Colonic mucosa (tissue), 4 donors: Measurements from ENCODE around the gene CNIH2. TPM values are rescaled to one million over a fixed set of nuclear protein-coding genes. Genes with fewer than 3 reads are reported as not detected.

Source experiments
- DNase-seq: peaks from one replicate; pipeline ENCODE4 v3.0.0-alpha.2; 2020
- H3K27ac ChIP-seq: fragments of 200-600 bp; one replicate; pipeline ENCODE4 v1.8.0; 2021
- H3K27me3 ChIP-seq: fragments of 200-600 bp; one replicate; pipeline ENCODE4 v1.8.0; 2021
- H3K36me3 ChIP-seq: fragments of 200-600 bp; one replicate; pipeline ENCODE4 v1.8.0; 2021
- H3K4me1 ChIP-seq: fragments of 200-600 bp; one replicate; pipeline ENCODE4 v1.8.0; 2021; ENCODE audit warnings: mild to moderate bottlenecking
- H3K4me3 ChIP-seq: fragments of 200-600 bp; one replicate; pipeline ENCODE4 v1.8.0; 2021
- H3K9ac ChIP-seq, 2 donors: one replicate each; pipeline ENCODE4 v1.7.0; 2013; ENCODE audit warnings: control low read depth in 2 of 2, low read depth in 2 of 2, low read length in 2 of 2
- H3K9me3 ChIP-seq: fragments of 200-600 bp; one replicate; pipeline ENCODE4 v1.8.0; 2021
- intact Hi-C: fragments of 100-400 bp; cut with DNase I; formaldehyde crosslinking; loops from one replicate; pipeline ENCODE4 v1.14.1; 2022
- total RNA-seq, 2 donors: library from RNA; stranded (reverse); fragmentation: NEBNext Ultra II Directional in 1 of 2; extraction: Animal tissue kit (Norgen Biotek cat#: 25700) in 1 of 2; gene quantifications; one replicate each; pipeline ENCODE4 v1.2.1, GENCODE V29; 2021
- TF ChIP-seq, protein P1 (sequence below): fragments of 200-600 bp; IDR thresholded peaks from one replicate; pipeline ENCODE4 v1.8.0; 2022; ENCODE audit warnings: antibody characterized with exemption, mild to moderate bottlenecking
- donor health status: healthy.
- donor health status: DM: no; HTN: no; CAD: no.
- donor health status: DM: no; HTN: no; CAD: no.

CNIH2 gene
- total RNA-seq, 2 donors from 2014 or later: 0.58 to 0.67 TPM

- Histone ChIP-seq H3K9ac (peak overlapping the region in 1 of 2 donors; percentile 47), H3K9me3 (no peaks in the 10 kb centered on the region), H3K4me1 (peaks cover 14% of the 10 kb centered on the region), H3K27ac (peak overlapping the region; percentile 15), H3K4me3 (no peak overlapping the region), H3K27me3 (no peaks in the 10 kb centered on the region), H3K36me3 (no peaks in the 10 kb centered on the region)
- DNase-seq: peak; percentile 80
- TF ChIP-seq, protein P1, sequence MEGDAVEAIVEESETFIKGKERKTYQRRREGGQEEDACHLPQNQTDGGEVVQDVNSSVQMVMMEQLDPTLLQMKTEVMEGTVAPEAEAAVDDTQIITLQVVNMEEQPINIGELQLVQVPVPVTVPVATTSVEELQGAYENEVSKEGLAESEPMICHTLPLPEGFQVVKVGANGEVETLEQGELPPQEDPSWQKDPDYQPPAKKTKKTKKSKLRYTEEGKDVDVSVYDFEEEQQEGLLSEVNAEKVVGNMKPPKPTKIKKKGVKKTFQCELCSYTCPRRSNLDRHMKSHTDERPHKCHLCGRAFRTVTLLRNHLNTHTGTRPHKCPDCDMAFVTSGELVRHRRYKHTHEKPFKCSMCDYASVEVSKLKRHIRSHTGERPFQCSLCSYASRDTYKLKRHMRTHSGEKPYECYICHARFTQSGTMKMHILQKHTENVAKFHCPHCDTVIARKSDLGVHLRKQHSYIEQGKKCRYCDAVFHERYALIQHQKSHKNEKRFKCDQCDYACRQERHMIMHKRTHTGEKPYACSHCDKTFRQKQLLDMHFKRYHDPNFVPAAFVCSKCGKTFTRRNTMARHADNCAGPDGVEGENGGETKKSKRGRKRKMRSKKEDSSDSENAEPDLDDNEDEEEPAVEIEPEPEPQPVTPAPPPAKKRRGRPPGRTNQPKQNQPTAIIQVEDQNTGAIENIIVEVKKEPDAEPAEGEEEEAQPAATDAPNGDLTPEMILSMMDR: peak; percentile 96
- intact Hi-C loops: loop anchor here (5.0 kb wide), 1 partner anchor 59 kb away; no protein-coding TSS in a partner anchor
Observed at GRCh38 chr11:66328302-66329144, 50.5 kb downstream of the CNIH2 start.

DNA sequence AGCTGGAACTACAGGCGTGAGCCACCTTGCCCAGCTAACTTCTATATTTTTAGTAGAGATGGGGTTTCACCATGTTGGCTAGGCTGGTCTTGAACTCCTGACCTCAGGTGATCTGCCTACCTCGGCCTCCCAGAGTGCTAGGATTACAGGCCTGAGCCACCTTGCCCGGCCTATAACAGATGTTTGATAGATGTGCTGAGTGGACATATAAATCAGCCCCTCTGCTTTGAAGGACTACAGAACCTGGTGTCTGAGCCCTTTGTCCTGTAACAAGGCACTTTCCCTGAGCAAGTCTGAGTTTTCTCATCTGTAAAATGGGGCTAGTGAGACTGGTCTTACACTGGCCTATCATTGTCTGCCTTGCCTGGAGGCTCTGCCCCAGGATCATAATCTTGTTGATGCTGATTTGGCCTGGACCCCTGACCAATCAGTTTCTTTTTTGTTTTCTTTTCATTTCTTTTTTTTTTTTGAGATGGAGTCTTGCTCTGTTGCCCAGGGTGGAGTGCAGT is 51.2 kb downstream of the CNIH2 start:
- H3K27me3 ChIP-seq: no peaks in the 10 kb centered on the region
- H3K4me1 ChIP-seq: peaks cover 14% of the 10 kb centered on the region
- no peak overlapping the region for H3K9ac ChIP-seq
- TF ChIP-seq, protein P1: no peak
- no peak overlapping the region for H3K4me3 ChIP-seq
- no peaks in the 10 kb centered on the region for H3K9me3 ChIP-seq
- H3K27ac ChIP-seq: no peak overlapping the region
- H3K36me3 ChIP-seq: no peaks in the 10 kb centered on the region
- intact Hi-C loops: loop anchor here (5.0 kb wide), 1 partner anchor 58 kb away; no protein-coding TSS in a partner anchor
- no peak for DNase-seq

- peaks cover 21% of the 10 kb centered on the region for H3K4me1 ChIP-seq
- TF ChIP-seq, protein P1: no peak
- intact Hi-C loops: no loop called here
- no peak for DNase-seq
- no peaks in the 10 kb centered on the region for H3K36me3 ChIP-seq
- no peak overlapping the region for H3K4me3 ChIP-seq
- no peaks in the 10 kb centered on the region for H3K27me3 ChIP-seq
- no peak overlapping the region for H3K9ac ChIP-seq
- H3K9me3 ChIP-seq: no peaks in the 10 kb centered on the region
- no peak overlapping the region for H3K27ac ChIP-seq
Observed at GRCh38 chr11:66330931-66331330, 53.0 kb downstream of the CNIH2 start.

DNA sequence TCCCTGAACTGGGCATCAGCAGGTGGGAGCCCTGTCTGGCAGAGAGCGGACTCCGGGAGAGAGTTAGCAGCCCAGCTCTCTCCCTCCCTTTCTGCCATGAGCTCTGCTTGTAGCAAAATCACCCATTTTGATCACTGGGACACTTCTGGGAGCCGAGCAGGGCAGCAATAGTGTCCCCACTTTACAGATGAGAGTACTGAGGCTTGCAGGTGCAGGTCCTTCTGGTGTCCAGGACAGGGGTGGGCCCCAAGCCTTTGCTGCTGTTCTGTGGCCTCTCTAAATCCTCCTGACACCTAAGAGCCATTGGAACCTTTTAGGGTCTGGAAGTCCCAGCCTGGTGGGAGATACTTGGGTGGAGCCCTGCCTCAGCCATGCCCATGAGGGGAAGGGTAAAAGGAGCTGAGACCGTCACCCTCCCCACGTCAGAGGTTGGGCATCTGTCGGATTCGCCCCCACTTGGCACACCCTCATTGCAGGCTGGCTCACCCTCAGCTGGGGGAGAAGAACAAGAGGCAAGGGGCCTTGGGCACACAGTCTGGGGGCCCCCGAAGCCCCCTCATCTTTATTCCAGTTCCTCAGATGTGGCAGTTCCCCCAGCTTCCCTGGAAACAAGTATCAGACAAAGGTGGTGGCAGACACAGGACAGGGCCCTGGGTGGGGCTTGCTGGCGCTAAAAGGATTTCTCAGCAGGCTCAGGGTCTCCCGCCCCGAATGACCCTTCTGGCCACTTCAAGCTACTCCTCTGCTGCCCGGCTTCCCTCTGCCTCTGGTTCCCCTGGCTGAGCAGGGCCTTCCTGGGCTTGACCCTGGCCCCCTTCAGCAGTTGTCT is 53.8 kb downstream of the CNIH2 start:
- Histone ChIP-seq H3K36me3 (no peaks in the 10 kb centered on the region), H3K27me3 (no peaks in the 10 kb centered on the region), H3K27ac (no peak overlapping the region), H3K4me1 (peaks cover 23% of the 10 kb centered on the region), H3K9me3 (no peaks in the 10 kb centered on the region), H3K9ac (no peak overlapping the region), H3K4me3 (no peak overlapping the region)
- TF ChIP-seq, protein P1: no peak
- intact Hi-C loops: no loop called here
- DNase-seq: no peak
